ENCODE data around the gene METTL23. TPM values are rescaled to one million over a fixed set of nuclear protein-coding genes. Genes with fewer than 3 reads are reported as not detected.

METTL23 gene
- total and polyA plus RNA-seq, 2 of the 8 experiments (the other 6 are each of a cell fraction or from before 2014, with no cell fraction given): 36.1 to 60.2 TPM

DNA sequence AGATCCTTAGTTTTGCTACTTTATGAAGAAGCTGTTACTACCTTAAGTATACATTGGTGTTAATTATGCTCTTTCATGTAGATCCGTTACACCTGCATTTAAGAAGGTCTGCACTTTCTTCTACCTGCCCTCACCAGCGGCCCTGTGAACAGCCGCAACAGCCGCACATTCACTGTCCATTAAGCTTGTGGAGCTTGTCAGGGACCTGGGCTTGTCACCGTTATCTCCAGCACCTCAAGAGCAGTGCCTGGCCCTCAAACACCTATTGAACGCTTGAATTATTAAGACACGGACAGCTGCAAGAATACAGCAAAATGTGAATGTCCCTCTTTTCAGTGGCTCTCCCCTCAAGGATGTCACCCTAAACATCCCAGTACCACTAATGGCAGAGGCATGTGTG, 12.9 kb upstream of the METTL23 start (continued):
- TF ChIP-seq, protein P1, sequence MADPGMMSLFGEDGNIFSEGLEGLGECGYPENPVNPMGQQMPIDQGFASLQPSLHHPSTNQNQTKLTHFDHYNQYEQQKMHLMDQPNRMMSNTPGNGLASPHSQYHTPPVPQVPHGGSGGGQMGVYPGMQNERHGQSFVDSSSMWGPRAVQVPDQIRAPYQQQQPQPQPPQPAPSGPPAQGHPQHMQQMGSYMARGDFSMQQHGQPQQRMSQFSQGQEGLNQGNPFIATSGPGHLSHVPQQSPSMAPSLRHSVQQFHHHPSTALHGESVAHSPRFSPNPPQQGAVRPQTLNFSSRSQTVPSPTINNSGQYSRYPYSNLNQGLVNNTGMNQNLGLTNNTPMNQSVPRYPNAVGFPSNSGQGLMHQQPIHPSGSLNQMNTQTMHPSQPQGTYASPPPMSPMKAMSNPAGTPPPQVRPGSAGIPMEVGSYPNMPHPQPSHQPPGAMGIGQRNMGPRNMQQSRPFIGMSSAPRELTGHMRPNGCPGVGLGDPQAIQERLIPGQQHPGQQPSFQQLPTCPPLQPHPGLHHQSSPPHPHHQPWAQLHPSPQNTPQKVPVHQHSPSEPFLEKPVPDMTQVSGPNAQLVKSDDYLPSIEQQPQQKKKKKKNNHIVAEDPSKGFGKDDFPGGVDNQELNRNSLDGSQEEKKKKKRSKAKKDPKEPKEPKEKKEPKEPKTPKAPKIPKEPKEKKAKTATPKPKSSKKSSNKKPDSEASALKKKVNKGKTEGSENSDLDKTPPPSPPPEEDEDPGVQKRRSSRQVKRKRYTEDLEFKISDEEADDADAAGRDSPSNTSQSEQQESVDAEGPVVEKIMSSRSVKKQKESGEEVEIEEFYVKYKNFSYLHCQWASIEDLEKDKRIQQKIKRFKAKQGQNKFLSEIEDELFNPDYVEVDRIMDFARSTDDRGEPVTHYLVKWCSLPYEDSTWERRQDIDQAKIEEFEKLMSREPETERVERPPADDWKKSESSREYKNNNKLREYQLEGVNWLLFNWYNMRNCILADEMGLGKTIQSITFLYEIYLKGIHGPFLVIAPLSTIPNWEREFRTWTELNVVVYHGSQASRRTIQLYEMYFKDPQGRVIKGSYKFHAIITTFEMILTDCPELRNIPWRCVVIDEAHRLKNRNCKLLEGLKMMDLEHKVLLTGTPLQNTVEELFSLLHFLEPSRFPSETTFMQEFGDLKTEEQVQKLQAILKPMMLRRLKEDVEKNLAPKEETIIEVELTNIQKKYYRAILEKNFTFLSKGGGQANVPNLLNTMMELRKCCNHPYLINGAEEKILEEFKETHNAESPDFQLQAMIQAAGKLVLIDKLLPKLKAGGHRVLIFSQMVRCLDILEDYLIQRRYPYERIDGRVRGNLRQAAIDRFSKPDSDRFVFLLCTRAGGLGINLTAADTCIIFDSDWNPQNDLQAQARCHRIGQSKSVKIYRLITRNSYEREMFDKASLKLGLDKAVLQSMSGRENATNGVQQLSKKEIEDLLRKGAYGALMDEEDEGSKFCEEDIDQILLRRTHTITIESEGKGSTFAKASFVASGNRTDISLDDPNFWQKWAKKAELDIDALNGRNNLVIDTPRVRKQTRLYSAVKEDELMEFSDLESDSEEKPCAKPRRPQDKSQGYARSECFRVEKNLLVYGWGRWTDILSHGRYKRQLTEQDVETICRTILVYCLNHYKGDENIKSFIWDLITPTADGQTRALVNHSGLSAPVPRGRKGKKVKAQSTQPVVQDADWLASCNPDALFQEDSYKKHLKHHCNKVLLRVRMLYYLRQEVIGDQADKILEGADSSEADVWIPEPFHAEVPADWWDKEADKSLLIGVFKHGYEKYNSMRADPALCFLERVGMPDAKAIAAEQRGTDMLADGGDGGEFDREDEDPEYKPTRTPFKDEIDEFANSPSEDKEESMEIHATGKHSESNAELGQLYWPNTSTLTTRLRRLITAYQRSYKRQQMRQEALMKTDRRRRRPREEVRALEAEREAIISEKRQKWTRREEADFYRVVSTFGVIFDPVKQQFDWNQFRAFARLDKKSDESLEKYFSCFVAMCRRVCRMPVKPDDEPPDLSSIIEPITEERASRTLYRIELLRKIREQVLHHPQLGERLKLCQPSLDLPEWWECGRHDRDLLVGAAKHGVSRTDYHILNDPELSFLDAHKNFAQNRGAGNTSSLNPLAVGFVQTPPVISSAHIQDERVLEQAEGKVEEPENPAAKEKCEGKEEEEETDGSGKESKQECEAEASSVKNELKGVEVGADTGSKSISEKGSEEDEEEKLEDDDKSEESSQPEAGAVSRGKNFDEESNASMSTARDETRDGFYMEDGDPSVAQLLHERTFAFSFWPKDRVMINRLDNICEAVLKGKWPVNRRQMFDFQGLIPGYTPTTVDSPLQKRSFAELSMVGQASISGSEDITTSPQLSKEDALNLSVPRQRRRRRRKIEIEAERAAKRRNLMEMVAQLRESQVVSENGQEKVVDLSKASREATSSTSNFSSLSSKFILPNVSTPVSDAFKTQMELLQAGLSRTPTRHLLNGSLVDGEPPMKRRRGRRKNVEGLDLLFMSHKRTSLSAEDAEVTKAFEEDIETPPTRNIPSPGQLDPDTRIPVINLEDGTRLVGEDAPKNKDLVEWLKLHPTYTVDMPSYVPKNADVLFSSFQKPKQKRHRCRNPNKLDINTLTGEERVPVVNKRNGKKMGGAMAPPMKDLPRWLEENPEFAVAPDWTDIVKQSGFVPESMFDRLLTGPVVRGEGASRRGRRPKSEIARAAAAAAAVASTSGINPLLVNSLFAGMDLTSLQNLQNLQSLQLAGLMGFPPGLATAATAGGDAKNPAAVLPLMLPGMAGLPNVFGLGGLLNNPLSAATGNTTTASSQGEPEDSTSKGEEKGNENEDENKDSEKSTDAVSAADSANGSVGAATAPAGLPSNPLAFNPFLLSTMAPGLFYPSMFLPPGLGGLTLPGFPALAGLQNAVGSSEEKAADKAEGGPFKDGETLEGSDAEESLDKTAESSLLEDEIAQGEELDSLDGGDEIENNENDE (IDR thresholded peaks at IDR 0.05; ENCODE audit: insufficient replicate concordance, low read length): no peak
- TF ChIP-seq BRCA1 (IDR thresholded peaks at IDR 0.05; ENCODE audit: low read depth, low read length): no peak
- no peak for TF ChIP-seq CREB1 (IDR thresholded peaks at IDR 0.05)
- no peak for TF ChIP-seq RFX5 (IDR thresholded peaks at IDR 0.05; ENCODE audit: borderline replicate concordance, low read depth, low read length)
- no peak for TF ChIP-seq FOSL1 (IDR thresholded peaks at IDR 0.05; ENCODE audit: insufficient read depth, low read depth, low read length)
- no peak for TF ChIP-seq SUZ12 (IDR thresholded peaks at IDR 0.05; ENCODE audit: low read length)
- TF ChIP-seq HDAC2 (IDR thresholded peaks at IDR 0.05; ENCODE audit: borderline replicate concordance in 1 of 2, low read depth in 2 of 2, low read length in 2 of 2): no peak
- no peak for TF ChIP-seq NRF1 (IDR thresholded peaks at IDR 0.05; ENCODE audit: low read depth, low read length)
- TF ChIP-seq CHD2 (IDR thresholded peaks at IDR 0.05; ENCODE audit: low read length): no peak
- no peak for TF ChIP-seq NANOG (IDR thresholded peaks at IDR 0.05; ENCODE audit: insufficient read depth, low read depth, low read length, poor library complexity, severe bottlenecking)
- TF ChIP-seq PHF8 (conservative IDR thresholded peaks at IDR 0.05; ENCODE audit: low read depth, low read length): no peak
